ENCODE data around the gene PEMT.

Gene PEMT

GRCh38 chr17:17457680-17458079, 133.8 kb downstream of the PEMT start:
- Histone ChIP-seq H3K27ac (no peak overlapping the region), H3K9ac (ENCODE audit: insufficient read length) (no peak overlapping the region), H3K36me3 (ENCODE audit: insufficient read depth, low read length) (no peaks in the 10 kb centered on the region), H3K4me3 (no peak overlapping the region), H3K9me3 (ENCODE audit: low read depth, low read length) (no peaks in the 10 kb centered on the region)
- no peak for DNase-seq (ENCODE audit: low read depth, low spot score)
- TF ChIP-seq FOXP2 (optimal IDR thresholded peaks at IDR 0.05; ENCODE audit: control extremely low read depth, extremely low read length, insufficient read depth), result no peak
- TF ChIP-seq EZH2 (IDR thresholded peaks at IDR 0.05), result no peak
- TF ChIP-seq POLR2AphosphoS5 (IDR thresholded peaks at IDR 0.05; ENCODE audit: borderline replicate concordance, low read depth, low read length), result no peak

DNA sequence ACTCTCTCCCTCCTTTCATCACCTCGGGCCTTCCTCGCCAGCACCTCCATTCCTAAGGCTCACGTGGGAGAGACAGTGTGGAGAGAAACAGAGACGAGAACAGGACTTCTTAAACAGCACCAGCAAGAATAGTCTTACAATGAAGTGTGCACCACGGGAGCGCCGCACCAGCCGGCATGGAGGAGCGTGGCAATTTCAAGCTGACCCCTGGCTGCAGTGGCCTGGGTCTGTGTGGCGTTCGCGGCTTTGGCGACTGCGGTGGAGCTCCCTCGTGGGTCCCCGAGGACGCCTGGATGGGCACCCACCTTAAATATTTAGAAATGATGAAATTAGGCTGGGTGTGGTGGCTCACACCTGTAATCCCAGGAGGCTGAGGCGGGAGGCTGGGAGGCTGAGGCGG, 135.3 kb downstream of the PEMT start:
- Histone ChIP-seq H3K36me3 (ENCODE audit: insufficient read depth, low read length) (no peaks in the 10 kb centered on the region), H3K27ac (no peak overlapping the region), H3K9me3 (ENCODE audit: low read depth, low read length) (no peaks in the 10 kb centered on the region), H3K4me3 (no peak overlapping the region), H3K9ac (ENCODE audit: insufficient read length) (no peak overlapping the region)
- TF ChIP-seq FOXP2 (optimal IDR thresholded peaks at IDR 0.05; ENCODE audit: control extremely low read depth, extremely low read length, insufficient read depth), result no peak
- no peak for TF ChIP-seq EZH2 (IDR thresholded peaks at IDR 0.05)
- no peak for TF ChIP-seq POLR2AphosphoS5 (IDR thresholded peaks at IDR 0.05; ENCODE audit: borderline replicate concordance, low read depth, low read length)
- no peak for DNase-seq (ENCODE audit: low read depth, low spot score)

Data from SK-N-MC (cell line).